Stomach (tissue), 4 donors: ENCODE measurements around the gene TWF2.

ENCODE experiments used
- CTCF ChIP-seq, 7 experiments: fragments of 450-650 bp in 4 of 7; fragments of 200-600 bp in 3 of 7; sonication (generic) in 3 of 7; IDR thresholded peaks; one replicate each; pipeline ENCODE4 v1.5.1; 2016 to 2019; ENCODE audit warnings: antibody characterized with exemption in 7 of 7, control low read depth in 2 of 7, mild to moderate bottlenecking in 1 of 7
- EP300 ChIP-seq: sonication (generic); formaldehyde crosslinking; IDR thresholded peaks from one replicate; pipeline ENCODE4 v1.6.1; 2017; ENCODE audit warnings: antibody characterized with exemption

- no peak for TF ChIP-seq CTCF (IDR thresholded peaks at IDR 0.05)
- no peak for TF ChIP-seq EP300
Observed at GRCh38 chr3:52183786-52184445, 55.0 kb downstream of the TWF2 start.
